Vagina (tissue), 2 donors: ENCODE results near the gene SCN4A.

ENCODE experiments used
- POLR2AphosphoS5 ChIP-seq, 2 donors: sonication (generic); formaldehyde crosslinking; IDR thresholded peaks; one replicate each; pipeline ENCODE4 v1.9.0; 2017; ENCODE audit warnings: antibody characterized with exemption in 2 of 2, mild to moderate bottlenecking in 2 of 2, low read depth in 1 of 2; ENCODE audit not compliant: insufficient read depth in 1 of 2
- TF ChIP-seq, protein P1 (sequence below), 3 experiments: fragments of 450-650 bp in 2 of 3; fragments of 200-600 bp in 1 of 3; sonication (generic) in 1 of 3; IDR thresholded peaks; one replicate each; pipeline ENCODE4 v1.5.1; 2017 to 2019; ENCODE audit warnings: antibody characterized with exemption in 3 of 3, mild to moderate bottlenecking in 2 of 3, moderate library complexity in 2 of 3

DNA sequence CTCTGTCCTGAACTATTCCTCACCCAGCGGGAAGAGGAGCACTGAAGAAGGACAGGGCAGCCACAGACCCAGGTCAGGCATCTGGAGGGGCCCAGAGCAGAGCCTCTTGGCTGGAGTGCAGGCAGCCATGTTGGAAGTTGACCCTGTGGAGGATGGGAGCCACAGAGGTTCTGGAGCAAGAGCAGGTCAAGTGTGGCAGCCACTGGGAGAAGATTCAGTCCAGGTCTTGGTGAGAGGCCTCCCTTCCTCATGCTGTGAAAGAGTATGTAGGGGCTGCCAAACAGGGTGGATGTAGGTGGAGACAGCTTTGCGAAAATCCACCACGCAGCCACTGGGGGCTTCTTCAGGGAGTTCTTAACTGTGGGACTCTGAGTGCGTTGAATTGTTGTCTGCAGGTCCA, 40.0 kb downstream of the SCN4A start:
- TF ChIP-seq, protein P1, sequence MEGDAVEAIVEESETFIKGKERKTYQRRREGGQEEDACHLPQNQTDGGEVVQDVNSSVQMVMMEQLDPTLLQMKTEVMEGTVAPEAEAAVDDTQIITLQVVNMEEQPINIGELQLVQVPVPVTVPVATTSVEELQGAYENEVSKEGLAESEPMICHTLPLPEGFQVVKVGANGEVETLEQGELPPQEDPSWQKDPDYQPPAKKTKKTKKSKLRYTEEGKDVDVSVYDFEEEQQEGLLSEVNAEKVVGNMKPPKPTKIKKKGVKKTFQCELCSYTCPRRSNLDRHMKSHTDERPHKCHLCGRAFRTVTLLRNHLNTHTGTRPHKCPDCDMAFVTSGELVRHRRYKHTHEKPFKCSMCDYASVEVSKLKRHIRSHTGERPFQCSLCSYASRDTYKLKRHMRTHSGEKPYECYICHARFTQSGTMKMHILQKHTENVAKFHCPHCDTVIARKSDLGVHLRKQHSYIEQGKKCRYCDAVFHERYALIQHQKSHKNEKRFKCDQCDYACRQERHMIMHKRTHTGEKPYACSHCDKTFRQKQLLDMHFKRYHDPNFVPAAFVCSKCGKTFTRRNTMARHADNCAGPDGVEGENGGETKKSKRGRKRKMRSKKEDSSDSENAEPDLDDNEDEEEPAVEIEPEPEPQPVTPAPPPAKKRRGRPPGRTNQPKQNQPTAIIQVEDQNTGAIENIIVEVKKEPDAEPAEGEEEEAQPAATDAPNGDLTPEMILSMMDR (IDR thresholded peaks at IDR 0.05) = no peak
- no peak for TF ChIP-seq POLR2AphosphoS5 (IDR thresholded peaks at IDR 0.05; ENCODE audit: insufficient read depth in 1 of 2, low read depth in 1 of 2)
